Colonic mucosa (tissue), 4 donors: ENCODE results near the gene UPK3A. TPM values are rescaled to one million over a fixed set of nuclear protein-coding genes. Genes with fewer than 3 reads are reported as not detected.
A peak's percentile ranks its signal among the peaks of the same experiment; 100 is the strongest.

Experiments used
- DNase-seq: peaks from one replicate; pipeline ENCODE4 v3.0.0-alpha.2; 2020
- H3K27ac ChIP-seq: fragments of 200-600 bp; one replicate; pipeline ENCODE4 v1.8.0; 2021
- H3K27me3 ChIP-seq: fragments of 200-600 bp; one replicate; pipeline ENCODE4 v1.8.0; 2021
- H3K36me3 ChIP-seq: fragments of 200-600 bp; one replicate; pipeline ENCODE4 v1.8.0; 2021
- H3K4me1 ChIP-seq: fragments of 200-600 bp; one replicate; pipeline ENCODE4 v1.8.0; 2021; ENCODE audit warnings: mild to moderate bottlenecking
- H3K4me3 ChIP-seq: fragments of 200-600 bp; one replicate; pipeline ENCODE4 v1.8.0; 2021
- H3K9ac ChIP-seq, 2 donors: one replicate each; pipeline ENCODE4 v1.7.0; 2013; ENCODE audit warnings: control low read depth in 2 of 2, low read depth in 2 of 2, low read length in 2 of 2
- H3K9me3 ChIP-seq: fragments of 200-600 bp; one replicate; pipeline ENCODE4 v1.8.0; 2021
- CTCF ChIP-seq: fragments of 200-600 bp; IDR thresholded peaks from one replicate; pipeline ENCODE4 v1.8.0; 2022; ENCODE audit warnings: antibody characterized with exemption, mild to moderate bottlenecking
- intact Hi-C: fragments of 100-400 bp; cut with DNase I; formaldehyde crosslinking; loops from one replicate; pipeline ENCODE4 v1.14.1; 2022
- total RNA-seq, 2 donors: library from RNA; stranded (reverse); fragmentation: NEBNext Ultra II Directional in 1 of 2; extraction: Animal tissue kit (Norgen Biotek cat#: 25700) in 1 of 2; gene quantifications; one replicate each; pipeline ENCODE4 v1.2.1, GENCODE V29; 2021
- donor health status: healthy.
- donor health status: DM: no; HTN: no; CAD: no.
- donor health status: DM: no; HTN: no; CAD: no.

Gene UPK3A
- total RNA-seq, 2 donors from 2014 or later: 0.32 to 3.6 TPM

GRCh38 chr22:45304971-45305370 is 20.2 kb downstream of the UPK3A start:
- Histone ChIP-seq H3K4me3 (no peak overlapping the region), H3K27ac (peak overlapping the region; percentile 29), H3K9me3 (no peaks in the 10 kb centered on the region), H3K27me3 (no peaks in the 10 kb centered on the region), H3K4me1 (no peaks in the 10 kb centered on the region), H3K9ac (no peak overlapping the region), H3K36me3 (no peaks in the 10 kb centered on the region)
- no peak for TF ChIP-seq CTCF
- no peak for DNase-seq
- intact Hi-C loops: no loop called here

GRCh38 chr22:45305456-45306075 is 20.8 kb downstream of the UPK3A start:
- Histone ChIP-seq H3K9ac (peak overlapping the region in 1 of 2 donors; percentile 17), H3K4me1 (no peaks in the 10 kb centered on the region), H3K27me3 (no peaks in the 10 kb centered on the region), H3K4me3 (no peak overlapping the region), H3K9me3 (no peaks in the 10 kb centered on the region), H3K27ac (peak overlapping the region; percentile 29), H3K36me3 (no peaks in the 10 kb centered on the region)
- DNase-seq: no peak
- TF ChIP-seq CTCF: no peak
- intact Hi-C loops: no loop called here

- no peak for TF ChIP-seq CTCF
- no peaks in the 10 kb centered on the region for H3K36me3 ChIP-seq
- peak overlapping the region; percentile 29 for H3K27ac ChIP-seq
- no peak overlapping the region for H3K9ac ChIP-seq
- no peaks in the 10 kb centered on the region for H3K27me3 ChIP-seq
- DNase-seq: no peak
- no peak overlapping the region for H3K4me3 ChIP-seq
- no peaks in the 10 kb centered on the region for H3K9me3 ChIP-seq
- intact Hi-C loops: no loop called here
- no peaks in the 10 kb centered on the region for H3K4me1 ChIP-seq
Measured at GRCh38 chr22:45306139-45306538, 21.4 kb downstream of the UPK3A start.

GRCh38 chr22:45308391-45308956 is 23.7 kb downstream of the UPK3A start:
- DNase-seq: no peak
- no peaks in the 10 kb centered on the region for H3K9me3 ChIP-seq
- intact Hi-C loops: no loop called here
- H3K27me3 ChIP-seq: no peaks in the 10 kb centered on the region
- no peaks in the 10 kb centered on the region for H3K36me3 ChIP-seq
- H3K9ac ChIP-seq: peak overlapping the region; percentile 8 to 91
- H3K4me1 ChIP-seq: no peaks in the 10 kb centered on the region
- H3K4me3 ChIP-seq: no peak overlapping the region
- H3K27ac ChIP-seq: peak overlapping the region; percentile 92
- no peak for TF ChIP-seq CTCF

GRCh38 chr22:45308957-45309421 is 24.2 kb downstream of the UPK3A start:
- no peaks in the 10 kb centered on the region for H3K36me3 ChIP-seq
- peak overlapping the region; percentile 77 for H3K4me3 ChIP-seq
- H3K27me3 ChIP-seq: no peaks in the 10 kb centered on the region
- no peak for DNase-seq
- intact Hi-C loops: no loop called here
- H3K27ac ChIP-seq: peak overlapping the region; percentile 92
- no peaks in the 10 kb centered on the region for H3K9me3 ChIP-seq
- H3K9ac ChIP-seq: peak overlapping the region; percentile 80 to 91
- H3K4me1 ChIP-seq: peaks cover 3% of the 10 kb centered on the region
- TF ChIP-seq CTCF: no peak
